IMR-90 (cell line): ENCODE measurements around the gene ZNF518A. TPM values are rescaled to one million over a fixed set of nuclear protein-coding genes. Genes with fewer than 3 reads are reported as not detected.

Experiments used
- ATAC-seq: fragments of 200-7000 bp; cut with Tn5 transposase; 2 replicates; pipeline ENCODE4 v1.9.1; 2020; ENCODE audit warnings: low read depth, mild to moderate bottlenecking, moderate library complexity
- BruUV-seq: library from RNA; stranded (reverse); fragments of 400-500 nt; replicated peaks from 2 replicates; lab custom pipeline; 2021; lab: Mats Ljungman, UMichigan
- CTCF ChIA-PET: fragments of 300-600 bp; formaldehyde crosslinking; extraction: SDS; loops from one replicate; lab custom pipeline; 2021; ENCODE audit warnings: antibody characterized with exemption; lab: Yijun Ruan, JAX
- POLR2A ChIA-PET: fragments of 300-600 bp; sonication (Branson Sonifier 250); formaldehyde crosslinking; loops from one replicate; lab custom pipeline; 2022; ENCODE audit warnings: antibody characterized with exemption; ENCODE audit not compliant: unreplicated experiment; lab: Charles Lee
- DNase-seq: peaks from one replicate; pipeline ENCODE4 v3.0.0; 2013
- H2AFZ ChIP-seq: replicated peaks from 2 replicates; pipeline ENCODE3; 2013; ENCODE audit warnings: low read length, mild to moderate bottlenecking; ENCODE audit not compliant: poor library complexity
- H2AK5ac ChIP-seq: 2 replicates; pipeline ENCODE4 v1.6.1; 2013; ENCODE audit warnings: low read depth, low read length, inconsistent platforms
- H2AK9ac ChIP-seq: replicated peaks from 2 replicates; pipeline ENCODE3; 2013; ENCODE audit warnings: mild to moderate bottlenecking, low read depth, low read length, moderate library complexity; ENCODE audit not compliant: poor library complexity
- H2BK120ac ChIP-seq: 2 replicates; pipeline ENCODE4 v1.6.1; 2013; ENCODE audit warnings: low read depth, low read length, inconsistent platforms
- H2BK15ac ChIP-seq: 3 replicates; pipeline ENCODE4 v1.6.1; 2013; ENCODE audit warnings: low read depth, low read length, inconsistent platforms
- H2BK20ac ChIP-seq: 2 replicates; pipeline ENCODE4 v1.6.1; 2013; ENCODE audit warnings: low read depth, mild to moderate bottlenecking, inconsistent platforms, low read length, moderate library complexity
- H2BK5ac ChIP-seq: 2 replicates; pipeline ENCODE4 v1.6.1; 2013; ENCODE audit warnings: mild to moderate bottlenecking, low read depth, low read length, inconsistent platforms; ENCODE audit not compliant: poor library complexity, severe bottlenecking
- H3K14ac ChIP-seq: replicated peaks from 2 replicates; pipeline ENCODE4 v1.6.1; 2013; ENCODE audit warnings: low read depth, low read length, inconsistent platforms
- H3K18ac ChIP-seq: 2 replicates; pipeline ENCODE4 v1.6.1; 2013; ENCODE audit warnings: low read depth, low read length, control low read depth
- H3K23ac ChIP-seq: 2 replicates; pipeline ENCODE4 v1.6.1; 2013; ENCODE audit warnings: low read depth, low read length, inconsistent platforms
- H3K27ac ChIP-seq: 2 replicates; pipeline ENCODE4 v1.5.1; 2013; ENCODE audit warnings: mild to moderate bottlenecking, control low read depth, low read length; ENCODE audit not compliant: insufficient read depth
- H3K27me3 ChIP-seq: 2 replicates; pipeline ENCODE4 v1.6.1; 2013; ENCODE audit warnings: low read length; ENCODE audit not compliant: control insufficient read depth, insufficient read depth
- H3K36me3 ChIP-seq: 2 replicates; pipeline ENCODE4 v1.6.1; 2013; ENCODE audit warnings: low read length, mixed read lengths; ENCODE audit not compliant: control insufficient read depth, insufficient read depth
- H3K4ac ChIP-seq: 2 replicates; pipeline ENCODE4 v1.6.1; 2013; ENCODE audit warnings: low read depth, low read length, inconsistent platforms
- H3K4me1 ChIP-seq: 2 replicates; pipeline ENCODE4 v1.6.1; 2013; ENCODE audit warnings: low read length, mixed read lengths; ENCODE audit not compliant: control insufficient read depth, insufficient read depth
- H3K4me2 ChIP-seq: 2 replicates; pipeline ENCODE4 v1.6.1; 2013; ENCODE audit warnings: low read depth, mild to moderate bottlenecking, control low read depth, low read length, moderate library complexity
- H3K4me3 ChIP-seq: 2 replicates; pipeline ENCODE4 v1.5.1; 2013; ENCODE audit warnings: low read depth, mild to moderate bottlenecking, control low read depth, low read length, moderate library complexity; ENCODE audit not compliant: insufficient read depth
- H3K56ac ChIP-seq: 2 replicates; pipeline ENCODE4 v1.6.1; 2013; ENCODE audit warnings: low read length, inconsistent platforms; ENCODE audit not compliant: insufficient read depth; ENCODE audit errors: extremely low read depth
- H3K79me1 ChIP-seq, 2 experiments: 2 replicates each; pipeline ENCODE4 v1.6.1; 2013; ENCODE audit warnings: low read length in 2 of 2, inconsistent platforms in 1 of 2, low read depth in 1 of 2
- H3K9ac ChIP-seq: 2 replicates; pipeline ENCODE4 v1.6.1; 2013; ENCODE audit warnings: low read depth, low read length, control low read depth
- H3K9me1 ChIP-seq: 2 replicates; pipeline ENCODE4 v1.6.1; 2013; ENCODE audit warnings: low read length, inconsistent platforms; ENCODE audit not compliant: insufficient read depth
- H3K9me3 ChIP-seq: 2 replicates; pipeline ENCODE4 v1.6.1; 2013; ENCODE audit warnings: low read length; ENCODE audit not compliant: control insufficient read depth, insufficient read depth
- H4K20me1 ChIP-seq: 2 replicates; pipeline ENCODE4 v1.6.1; 2013; ENCODE audit warnings: low read length, inconsistent platforms; ENCODE audit not compliant: insufficient read depth
- H4K5ac ChIP-seq: 2 replicates; pipeline ENCODE4 v1.6.1; 2013; ENCODE audit warnings: mild to moderate bottlenecking, low read depth, low read length, control low read depth
- H4K8ac ChIP-seq, 2 experiments: 2 replicates each; pipeline ENCODE4 v1.6.1; 2013; ENCODE audit warnings: low read depth in 2 of 2, low read length in 2 of 2, control low read depth in 1 of 2, inconsistent platforms in 1 of 2
- H4K91ac ChIP-seq: 2 replicates; pipeline ENCODE4 v1.6.1; 2013; ENCODE audit warnings: low read depth, low read length, inconsistent platforms; ENCODE audit not compliant: insufficient read depth
- BHLHE40 ChIP-seq: fragments of 150-350 bp; IDR thresholded peaks from 2 replicates; pipeline ENCODE4 v1.6.1; 2016; ENCODE audit warnings: mild to moderate bottlenecking, low read depth, low read length
- CEBPB ChIP-seq: IDR thresholded peaks from 2 replicates; pipeline ENCODE4 v1.6.1; 2012; ENCODE audit warnings: low read depth, low read length, improper control_type of control experiment
- CHD1 ChIP-seq: IDR thresholded peaks from 2 replicates; pipeline ENCODE4 v1.6.1; 2012; ENCODE audit warnings: low read depth, low read length, improper control_type of control experiment
- FOS ChIP-seq: fragments of 150-350 bp; IDR thresholded peaks from 2 replicates; pipeline ENCODE4 v1.6.1; 2016; ENCODE audit warnings: low read depth, low read length
- MXI1 ChIP-seq: IDR thresholded peaks from 2 replicates; pipeline ENCODE4 v1.6.1; 2012; ENCODE audit warnings: low read depth, mild to moderate bottlenecking, low read length, moderate library complexity, borderline replicate concordance
- NFE2L2 ChIP-seq: fragments of 150-350 bp; IDR thresholded peaks from 2 replicates; pipeline ENCODE4 v1.6.1; 2016; ENCODE audit warnings: low read depth, mild to moderate bottlenecking, low read length
- RFX5 ChIP-seq: IDR thresholded peaks from 2 replicates; pipeline ENCODE4 v1.8.0; 2012; ENCODE audit warnings: low read depth, mild to moderate bottlenecking, low read length, moderate library complexity
- SMC3 ChIP-seq: fragments of 150-350 bp; IDR thresholded peaks from 2 replicates; pipeline ENCODE4 v1.6.1; 2016; ENCODE audit warnings: low read depth, mild to moderate bottlenecking, antibody characterized with exemption, low read length, moderate library complexity
- WGBS, 2 experiments: methylation state at CpG; one replicate each; pipeline versions ENCODE4 v1.1.5 to v1.1.7; 2013; ENCODE audit warnings: missing lambda C conversion rate in 2 of 2; ENCODE audit not compliant: insufficient read length in 1 of 2; ENCODE audit errors: extremely low coverage in 2 of 2; 5-methylcytosine and 5-hydroxymethylcytosine counted together
- dilution Hi-C: fragments of 300-500 bp; cut with HindIII; formaldehyde crosslinking; loops from one replicate; pipeline ENCODE4 v1.14.3; 2018; ENCODE audit warnings: low sequenced_read_pairs; ENCODE audit not compliant: unreplicated experiment
- in situ Hi-C: fragments of 300-500 bp; cut with MboI; formaldehyde crosslinking; loops from 3 replicates; pipeline ENCODE4 v1.14.3; 2019; ENCODE audit warnings: low sequenced_read_pairs, inconsistent platforms, mixed read lengths
- intact Hi-C: fragments of 100-400 bp; cut with micrococcal nuclease; formaldehyde crosslinking; loops from 2 replicates; pipeline ENCODE4 v1.10.0; 2022
- polyA plus RNA-seq, 3 experiments: library from polyadenylated mRNA; depleted of rRNA; stranded (reverse); fragments of >200 nt; gene quantifications; 2 replicates each; pipeline ENCODE4 v1.2.3, GENCODE V29; 2012; ENCODE audit warnings: low replicate concordance in 1 of 3
- total RNA-seq: library from RNA; depleted of rRNA; stranded (reverse); fragments of >200 nt; gene quantifications from 2 replicates; pipeline ENCODE4 v1.2.3, GENCODE V29; 2012
- TF ChIP-seq, protein P1 (sequence below): conservative IDR thresholded peaks from 2 replicates; pipeline ENCODE4 v1.5.1; 2012; ENCODE audit warnings: mild to moderate bottlenecking, low read depth, low read length, improper control_type of control experiment
- TF ChIP-seq, protein P2 (sequence below): fragments of 150-350 bp; IDR thresholded peaks from 2 replicates; pipeline ENCODE4 v1.6.1; 2017; ENCODE audit warnings: mild to moderate bottlenecking, antibody characterized with exemption, low read length, low read depth

ZNF518A gene
- total and polyA plus RNA-seq, 2 of the 4 experiments (the other 2 are of a cell fraction), result 2.1 to 7.9 TPM

DNA sequence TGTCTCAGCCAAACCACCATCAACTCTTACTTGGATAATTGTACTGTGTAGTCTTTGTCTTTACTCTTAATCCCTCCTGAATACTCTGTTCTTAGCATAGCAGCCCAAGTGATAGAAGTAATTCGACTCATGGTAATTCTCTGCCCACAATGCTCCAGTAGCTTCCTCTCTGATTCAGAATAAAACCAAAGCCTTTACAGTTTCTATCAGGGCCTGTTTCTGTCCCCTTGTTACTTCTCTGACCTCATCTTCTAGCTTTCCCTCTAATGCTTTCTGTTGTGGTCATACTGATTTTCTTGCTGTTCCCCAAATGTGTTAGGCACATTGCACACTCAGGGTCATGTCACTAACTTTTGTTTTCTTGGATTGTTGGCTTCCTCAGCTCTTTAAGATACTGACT lies 8.0 kb downstream of the ZNF518A start:
- in situ Hi-C loops (no loop called here), dilution Hi-C loops (no loop called here), intact Hi-C loops (no loop called here)
- no peak for DNase-seq
- Histone ChIP-seq H3K4ac (no peak overlapping the region), H3K56ac (no peak overlapping the region), H3K9me1 (no peaks in the 10 kb centered on the region), H3K9ac (no peak overlapping the region), H2BK20ac (no peak overlapping the region), H4K20me1 (no peaks in the 10 kb centered on the region), H3K4me2 (no peak overlapping the region), H3K79me1 (no peaks in the 10 kb centered on the region), H3K27me3 (no peaks in the 10 kb centered on the region), H2BK15ac (no peak overlapping the region), H4K5ac (no peak overlapping the region), H3K36me3 (peaks cover 4% of the 10 kb centered on the region; the same call in 1 of the 2 replicates), H3K9me3 (no peaks in the 10 kb centered on the region), H2AFZ (no peak overlapping the region), H3K4me3 (no peak overlapping the region), H3K18ac (no peak overlapping the region), H3K4me1 (no peaks in the 10 kb centered on the region), H2AK9ac (no peak overlapping the region), H2BK120ac (no peak overlapping the region), H3K23ac (no peak overlapping the region), H3K27ac (no peak overlapping the region), H2BK5ac (no peak overlapping the region), H4K91ac (no peak overlapping the region), H3K14ac (no peak overlapping the region), H2AK5ac (no peak overlapping the region), H4K8ac (no peak overlapping the region)
- no CpG with 5 or more reads among the region's 1 CpG for WGBS, 2 experiments
- no peak for TF ChIP-seq CEBPB
- no peak for TF ChIP-seq RFX5
- no peak for TF ChIP-seq MXI1
- TF ChIP-seq NFE2L2, result no peak
- no peak for TF ChIP-seq CHD1
- TF ChIP-seq FOS, result no peak
- TF ChIP-seq BHLHE40, result no peak
- TF ChIP-seq, protein P1, sequence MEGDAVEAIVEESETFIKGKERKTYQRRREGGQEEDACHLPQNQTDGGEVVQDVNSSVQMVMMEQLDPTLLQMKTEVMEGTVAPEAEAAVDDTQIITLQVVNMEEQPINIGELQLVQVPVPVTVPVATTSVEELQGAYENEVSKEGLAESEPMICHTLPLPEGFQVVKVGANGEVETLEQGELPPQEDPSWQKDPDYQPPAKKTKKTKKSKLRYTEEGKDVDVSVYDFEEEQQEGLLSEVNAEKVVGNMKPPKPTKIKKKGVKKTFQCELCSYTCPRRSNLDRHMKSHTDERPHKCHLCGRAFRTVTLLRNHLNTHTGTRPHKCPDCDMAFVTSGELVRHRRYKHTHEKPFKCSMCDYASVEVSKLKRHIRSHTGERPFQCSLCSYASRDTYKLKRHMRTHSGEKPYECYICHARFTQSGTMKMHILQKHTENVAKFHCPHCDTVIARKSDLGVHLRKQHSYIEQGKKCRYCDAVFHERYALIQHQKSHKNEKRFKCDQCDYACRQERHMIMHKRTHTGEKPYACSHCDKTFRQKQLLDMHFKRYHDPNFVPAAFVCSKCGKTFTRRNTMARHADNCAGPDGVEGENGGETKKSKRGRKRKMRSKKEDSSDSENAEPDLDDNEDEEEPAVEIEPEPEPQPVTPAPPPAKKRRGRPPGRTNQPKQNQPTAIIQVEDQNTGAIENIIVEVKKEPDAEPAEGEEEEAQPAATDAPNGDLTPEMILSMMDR, result no peak
- no peak for TF ChIP-seq SMC3
- TF ChIP-seq, protein P2, sequence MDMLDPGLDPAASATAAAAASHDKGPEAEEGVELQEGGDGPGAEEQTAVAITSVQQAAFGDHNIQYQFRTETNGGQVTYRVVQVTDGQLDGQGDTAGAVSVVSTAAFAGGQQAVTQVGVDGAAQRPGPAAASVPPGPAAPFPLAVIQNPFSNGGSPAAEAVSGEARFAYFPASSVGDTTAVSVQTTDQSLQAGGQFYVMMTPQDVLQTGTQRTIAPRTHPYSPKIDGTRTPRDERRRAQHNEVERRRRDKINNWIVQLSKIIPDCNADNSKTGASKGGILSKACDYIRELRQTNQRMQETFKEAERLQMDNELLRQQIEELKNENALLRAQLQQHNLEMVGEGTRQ, result no peak
- POLR2A ChIA-PET, result no interaction called here
- no TSS peak for BruUV-seq
- CTCF ChIA-PET, result no interaction called here
- no peak for ATAC-seq
